T-helper 1 cell (primary cell): ENCODE measurements around the gene CSDE1.

ENCODE experiments used
- DNase-seq, 5 donors: peaks; one replicate each; pipeline ENCODE4 v3.0.0-alpha.2; 2012 to 2020

CSDE1 gene

DNA sequence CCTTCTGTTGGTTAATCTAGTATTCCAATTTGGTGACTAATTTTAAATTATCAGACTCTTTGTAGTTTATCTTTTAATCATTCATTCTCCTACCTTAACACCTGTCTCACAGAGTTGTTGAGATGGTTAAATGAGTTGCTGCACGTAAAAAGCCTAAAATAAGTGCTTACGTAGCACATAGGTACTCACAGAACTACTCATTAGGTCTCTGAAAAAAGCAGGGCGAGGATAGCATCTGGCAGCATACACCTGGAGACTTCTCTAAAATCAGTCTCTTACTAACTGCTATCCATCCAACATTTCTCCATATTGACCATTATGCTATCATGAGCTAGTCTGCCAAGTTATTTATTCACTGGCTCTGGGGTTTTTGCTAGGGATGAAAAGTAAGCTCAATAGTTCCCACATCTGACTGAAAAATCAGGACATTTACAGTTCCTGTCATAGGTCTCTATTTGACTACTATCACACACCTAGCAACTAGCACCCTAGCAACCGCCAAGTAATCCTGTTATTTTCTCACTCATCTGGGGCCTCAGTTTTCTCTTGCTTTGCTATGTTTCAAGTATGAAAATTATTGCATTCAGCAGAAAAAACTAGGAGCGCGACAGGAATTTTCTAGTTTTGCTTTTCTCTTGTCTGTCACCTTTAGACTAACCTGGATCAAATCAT lies 11.2 kb downstream of the CSDE1 start:
- DNase-seq, result peak in 1 of 5 donors; percentile 22

DNA sequence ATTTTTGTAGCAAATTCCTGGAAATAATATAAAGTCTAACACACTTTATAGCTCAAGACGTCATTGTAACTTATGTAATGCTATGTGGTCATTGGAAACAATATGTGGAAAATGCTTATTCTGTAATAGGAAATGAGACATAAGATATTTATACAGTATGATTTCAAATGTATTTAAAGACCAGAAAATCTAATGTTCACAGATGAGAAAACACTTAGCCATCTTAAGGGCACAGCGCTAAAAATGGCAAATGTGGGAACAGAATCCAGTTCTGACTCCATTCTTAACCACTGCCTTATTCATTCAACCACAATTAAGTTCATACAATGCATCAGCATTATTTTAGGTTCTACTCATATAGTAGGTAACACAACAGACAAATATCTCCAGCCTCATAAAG lies 12.5 kb downstream of the CSDE1 start:
- DNase-seq, result peak in 1 of 5 donors; percentile 26

DNA sequence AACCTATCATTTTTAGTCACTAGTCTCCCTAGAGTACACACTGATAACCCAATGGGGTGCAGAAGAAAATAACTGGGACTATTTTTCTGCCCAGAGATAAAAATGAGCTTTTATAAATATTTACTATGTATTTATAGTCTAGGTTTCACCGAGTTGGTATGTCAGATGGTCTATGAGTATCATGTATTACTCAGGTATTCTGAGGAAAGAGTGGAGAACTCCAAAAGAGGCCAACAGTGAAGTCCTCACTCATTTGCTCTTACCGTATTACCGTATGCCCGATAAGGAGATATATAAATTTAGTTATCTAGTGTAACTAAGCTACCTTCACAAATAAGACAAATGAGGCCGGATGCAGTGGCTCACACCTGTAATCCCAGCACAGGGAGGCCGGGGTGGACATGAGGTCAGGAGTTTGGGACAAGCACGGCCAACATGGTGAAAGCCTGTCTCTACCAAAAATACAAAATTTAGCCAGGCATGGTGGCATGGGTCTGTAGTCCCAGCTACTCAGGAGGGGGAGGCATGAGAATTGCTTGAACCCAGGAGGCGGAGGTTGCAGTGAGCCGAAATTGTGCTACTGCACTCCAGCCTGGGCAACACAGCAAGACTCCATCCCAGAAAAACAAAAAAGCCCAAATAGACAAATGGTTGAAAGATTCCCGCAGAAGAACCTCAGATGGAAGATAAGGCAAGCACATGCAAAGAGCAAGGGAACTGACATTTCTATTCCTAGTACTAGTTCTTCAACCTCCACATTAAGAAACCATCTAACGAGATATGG lies 15.6 kb downstream of the CSDE1 start:
- no peak for DNase-seq

DNA sequence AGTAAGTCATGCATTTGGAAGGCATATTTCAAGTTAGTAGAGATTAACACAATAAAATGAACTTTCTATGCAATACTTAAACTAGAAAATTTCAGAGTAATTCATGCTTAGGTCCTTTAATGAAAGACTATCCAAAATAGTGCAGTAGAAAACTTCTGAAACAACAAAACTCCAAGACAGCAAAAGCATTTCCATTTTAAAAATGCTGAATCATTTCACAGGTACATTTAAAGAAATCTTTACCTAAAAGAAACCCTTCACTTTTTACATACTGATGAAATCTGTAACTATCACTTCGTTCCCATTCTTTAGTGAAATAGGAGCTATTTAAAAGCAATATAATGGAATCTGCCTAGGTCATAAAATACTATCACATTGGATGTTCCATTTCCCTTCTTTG lies 17.5 kb downstream of the CSDE1 start:
- no peak for DNase-seq

- no peak for DNase-seq
Observed at GRCh38 chr1:114737314-114737849, 20.4 kb downstream of the CSDE1 start.

- DNase-seq, result no peak
Observed at GRCh38 chr1:114735479-114735878, 22.3 kb downstream of the CSDE1 start.

DNA sequence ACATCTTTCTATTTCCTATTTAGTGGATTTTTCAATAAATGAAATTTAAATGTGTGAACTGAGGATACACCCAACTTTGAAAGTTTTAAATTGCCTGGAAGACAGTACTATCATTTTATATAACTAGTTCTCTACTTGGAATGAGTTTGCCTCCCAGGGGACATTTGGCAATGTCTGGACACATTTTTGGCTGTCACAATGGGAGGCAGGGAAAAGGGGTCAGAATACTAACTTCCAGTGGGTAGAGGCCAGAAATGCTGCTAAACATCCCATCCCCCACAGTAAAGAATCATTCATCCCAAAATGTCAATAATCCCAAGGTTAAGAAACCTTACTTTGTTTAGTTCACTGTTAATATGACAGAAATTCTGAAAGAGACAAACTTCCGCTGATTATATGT lies 28.0 kb downstream of the CSDE1 start:
- no peak for DNase-seq

DNA sequence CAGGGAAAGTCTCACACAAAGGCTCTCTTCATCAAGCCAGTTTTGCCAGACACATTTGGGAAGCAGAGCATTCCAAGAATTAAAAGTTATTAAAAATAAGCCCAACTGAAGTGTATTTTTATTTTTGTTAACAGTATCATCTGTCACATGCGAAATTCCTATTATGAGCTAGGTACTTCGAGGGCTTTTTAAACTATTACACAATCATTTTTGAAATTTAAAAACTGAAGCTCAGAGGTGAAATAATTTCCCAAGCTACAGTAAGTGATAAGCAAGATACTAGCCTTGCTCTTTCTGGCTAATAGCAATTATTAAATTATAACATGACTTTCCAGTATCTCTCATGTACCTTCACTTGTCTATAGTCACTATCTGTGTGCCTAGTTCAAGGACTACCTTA lies 29.2 kb downstream of the CSDE1 start:
- no peak for DNase-seq

- no peak for DNase-seq
Observed at GRCh38 chr1:114725230-114725629, 32.6 kb downstream of the CSDE1 start.

- DNase-seq, result no peak
Observed at GRCh38 chr1:114723915-114724314, 33.9 kb downstream of the CSDE1 start.

- DNase-seq, result no peak
Observed at GRCh38 chr1:114723457-114723856, 34.3 kb downstream of the CSDE1 start.

GRCh38 chr1:114720492-114720891 lies 37.3 kb downstream of the CSDE1 start:
- no peak for DNase-seq

- DNase-seq, result no peak
Observed at GRCh38 chr1:114719424-114719787, 38.4 kb downstream of the CSDE1 start.

GRCh38 chr1:114718661-114719423 lies 38.9 kb downstream of the CSDE1 start:
- no peak for DNase-seq

- peak; percentile 87 to 95 (median 93) for DNase-seq
Observed at GRCh38 chr1:114716304-114717170, 41.2 kb downstream of the CSDE1 start, which contains the start of gene NRAS. Gene NRAS (minus strand): TSS chr1:114716771. CDS start chr1:114716160, 611 bp downstream.

DNA sequence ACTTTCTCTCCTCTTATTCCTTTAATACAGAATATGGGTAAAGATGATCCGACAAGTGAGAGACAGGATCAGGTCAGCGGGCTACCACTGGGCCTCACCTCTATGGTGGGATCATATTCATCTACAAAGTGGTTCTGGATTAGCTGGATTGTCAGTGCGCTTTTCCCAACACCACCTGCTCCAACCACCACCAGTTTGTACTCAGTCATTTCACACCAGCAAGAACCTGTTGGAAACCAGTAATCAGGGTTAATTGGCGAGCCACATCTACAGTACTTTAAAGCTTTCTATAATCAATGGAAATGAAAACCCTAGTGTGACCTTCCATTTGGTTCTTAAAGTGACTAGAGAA lies 41.9 kb downstream of the CSDE1 start:
- peak in 1 of 5 donors; percentile 2 for DNase-seq

- DNase-seq, result no peak
Observed at GRCh38 chr1:114712977-114713376, 44.8 kb downstream of the CSDE1 start.

GRCh38 chr1:114710360-114710759 lies 47.4 kb downstream of the CSDE1 start:
- DNase-seq, result no peak

DNA sequence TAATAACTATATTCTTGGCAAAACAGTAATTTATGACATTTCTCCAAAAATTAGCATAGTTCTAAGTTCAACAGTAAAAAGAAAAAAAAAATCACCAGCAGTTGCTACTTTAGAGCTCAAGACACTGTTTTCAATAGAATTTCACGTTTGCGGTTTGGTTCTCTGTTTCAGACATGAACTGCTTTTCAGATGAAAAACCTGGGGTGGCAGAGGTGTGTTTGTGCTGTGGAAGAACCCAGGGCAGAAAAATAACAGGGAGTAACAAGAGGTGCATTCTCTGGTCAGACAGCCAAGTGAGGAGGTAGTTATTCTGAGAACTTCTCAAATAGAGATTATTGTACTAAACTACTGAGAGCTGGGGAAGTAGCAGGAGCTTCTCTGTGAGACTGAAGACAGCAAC lies 50.2 kb downstream of the CSDE1 start:
- DNase-seq, result no peak

DNA sequence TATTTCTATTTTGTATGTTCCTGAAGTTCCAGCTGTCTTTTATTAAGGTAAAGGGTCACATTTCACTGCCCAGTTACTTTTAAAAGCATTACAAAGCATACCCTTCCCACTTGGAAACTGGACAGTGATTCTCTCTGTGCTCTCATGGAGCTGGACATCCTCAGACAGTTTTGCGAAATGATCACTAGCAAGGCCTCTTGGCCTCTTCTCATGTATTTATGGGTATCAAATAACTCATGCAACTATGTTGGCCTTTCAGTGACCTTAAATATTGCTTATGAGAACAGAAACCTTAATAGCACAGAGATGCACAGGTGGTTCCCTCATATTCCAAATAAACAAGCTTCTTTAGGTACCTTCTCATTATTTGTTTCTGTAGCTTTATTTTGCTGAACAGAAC lies 54.5 kb downstream of the CSDE1 start:
- DNase-seq, result no peak

- DNase-seq, result no peak
Observed at GRCh38 chr1:114702737-114703136, 55.0 kb downstream of the CSDE1 start.

DNA sequence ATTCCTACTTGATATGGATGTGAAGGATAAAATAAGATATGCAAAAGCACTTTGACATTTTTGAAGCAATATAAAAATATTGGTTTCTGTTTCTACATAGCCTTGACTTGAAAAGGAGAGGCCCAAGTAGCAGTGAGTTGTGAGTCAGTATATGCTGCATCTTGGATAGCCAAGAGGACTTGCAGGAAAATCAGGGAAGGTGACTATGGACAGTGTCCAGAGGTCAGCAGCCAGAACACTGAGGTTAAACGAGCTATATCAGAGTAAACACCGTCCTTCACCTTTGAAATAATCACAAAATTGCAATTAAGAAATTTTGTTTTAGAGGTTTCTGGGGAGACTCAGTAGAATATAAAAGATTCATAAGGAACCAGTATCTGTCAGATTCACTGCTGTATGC lies 55.9 kb downstream of the CSDE1 start:
- no peak for DNase-seq
